Left lung (tissue), 10 donors: Measurements from ENCODE around the gene TMX1. TPM values are rescaled to one million over a fixed set of nuclear protein-coding genes. Genes with fewer than 3 reads are reported as not detected.

Experiments used
- ATAC-seq: fragments of 200-7000 bp; cut with Tn5 transposase; one replicate; pipeline ENCODE4 v1.9.1; 2020; ENCODE audit warnings: moderate library complexity
- DNase-seq, 4 donors: peaks; one replicate each; pipeline ENCODE4 v3.0.0-alpha.2; 2013 to 2020
- H3K27ac ChIP-seq, 2 donors: fragments of 200-600 bp; sonication (generic) in 1 of 2; one replicate each; pipeline versions ENCODE4 v1.5.0 to v1.8.0; 2020 to 2021
- H3K27me3 ChIP-seq, 2 donors: fragments of 200-600 bp; sonication (generic) in 1 of 2; one replicate each; pipeline versions ENCODE4 v1.5.0 to v1.8.0; 2020 to 2021
- H3K36me3 ChIP-seq, 2 donors: fragments of 200-600 bp; sonication (generic) in 1 of 2; one replicate each; pipeline versions ENCODE4 v1.5.0 to v1.8.0; 2020 to 2021
- H3K4me1 ChIP-seq, 2 donors: fragments of 200-600 bp; one replicate each; pipeline ENCODE4 v1.8.0; 2021
- H3K4me3 ChIP-seq, 2 donors: fragments of 200-600 bp; sonication (generic) in 1 of 2; one replicate each; pipeline versions ENCODE4 v1.5.0 to v1.8.0; 2020 to 2021; ENCODE audit warnings: mild to moderate bottlenecking in 1 of 2
- H3K9me3 ChIP-seq, 2 donors: fragments of 200-600 bp; sonication (generic) in 1 of 2; one replicate each; pipeline versions ENCODE4 v1.5.0 to v1.8.0; 2020 to 2021
- CTCF ChIP-seq, 2 donors: fragments of 200-600 bp; sonication (generic) in 1 of 2; IDR thresholded peaks; one replicate each; pipeline versions ENCODE4 v1.5.0 to v1.8.0; 2021; ENCODE audit warnings: antibody characterized with exemption in 2 of 2
- intact Hi-C, 2 donors: fragments of 100-400 bp; cut with DNase I; formaldehyde crosslinking; loops; one replicate each; pipeline versions ENCODE4 v1.11.2 to v1.14.2; 2022
- polyA plus RNA-seq, 6 donors: library from polyadenylated mRNA; unstranded; fragments of 120-200 nt; gene quantifications; one replicate each; pipeline ENCODE4 v1.2.1, GENCODE V29; 2013; ENCODE audit not compliant: insufficient read length in 6 of 6
- total RNA-seq, 2 donors: library from RNA; stranded (reverse); fragmentation: NEBNext Ultra II Directional; extraction: Animal tissue kit (Norgen Biotek cat#: 25700); gene quantifications; one replicate each; pipeline ENCODE4 v1.2.1, GENCODE V29; 2021
- donor health status: DM: no; HTN: yes; CAD: no.
- donor health status: DM: no; HTN: no; CAD: no.

TMX1 gene
- total and polyA plus RNA-seq, 8 donors: 32.7 to 55.7 (median 49.6) TPM

GRCh38 chr14:51304438-51304837, 64.4 kb downstream of the TMX1 start:
- Histone ChIP-seq H3K4me1 (no peaks in the 10 kb centered on the region), H3K27me3 (no peaks in the 10 kb centered on the region), H3K9me3 (no peaks in the 10 kb centered on the region), H3K4me3 (no peak overlapping the region), H3K36me3 (no peaks in the 10 kb centered on the region), H3K27ac (peak overlapping the region in 1 of 2 donors; percentile 14)
- TF ChIP-seq CTCF (IDR thresholded peaks at IDR 0.05): no peak
- ATAC-seq (peak; percentile 21), DNase-seq (no peak)
- intact Hi-C loops: no loop called here

GRCh38 chr14:51304941-51305340, 64.9 kb downstream of the TMX1 start:
- Histone ChIP-seq H3K4me1 (no peaks in the 10 kb centered on the region), H3K27ac (peak overlapping the region in 1 of 2 donors; percentile 14), H3K9me3 (no peaks in the 10 kb centered on the region), H3K27me3 (no peaks in the 10 kb centered on the region), H3K4me3 (no peak overlapping the region), H3K36me3 (no peaks in the 10 kb centered on the region)
- ATAC-seq (peak; percentile 78), DNase-seq (no peak)
- no peak for TF ChIP-seq CTCF (IDR thresholded peaks at IDR 0.05)
- intact Hi-C loops: no loop called here

- no peak overlapping the region for H3K4me3 ChIP-seq
- DNase-seq: no peak
- H3K27me3 ChIP-seq: no peaks in the 10 kb centered on the region
- no peak for ATAC-seq
- no peaks in the 10 kb centered on the region for H3K36me3 ChIP-seq
- no peaks in the 10 kb centered on the region for H3K4me1 ChIP-seq
- intact Hi-C loops: no loop called here
- H3K27ac ChIP-seq: no peak overlapping the region
- no peak for TF ChIP-seq CTCF (IDR thresholded peaks at IDR 0.05)
- no peaks in the 10 kb centered on the region for H3K9me3 ChIP-seq
These were observed 65.7 kb downstream of the TMX1 start for GRCh38 chr14:51305751-51306150.

Other genes with a start within 250 kb of the TMX1 start
- gene TRIM9, start 145.1 kb upstream of the TMX1 start, total RNA-seq: 1 to 10 TPM in 1 of 2 donors, under 1 TPM in 1; 0.47 to 1.4 TPM
- gene TRIM9, start 145.1 kb upstream of the TMX1 start, polyA plus RNA-seq: 1 to 10 TPM in 3 of 6 donors, under 1 TPM in 3; 0.88 to 1.3 (median 1.0) TPM